Right lobe of liver (tissue), 4 donors: ENCODE results near the gene C6orf89.

Source experiments
- POLR2A ChIP-seq: fragments of 450-650 bp; IDR thresholded peaks from one replicate; pipeline ENCODE4 v1.6.1; 2017; ENCODE audit warnings: antibody characterized with exemption, mild to moderate bottlenecking
- TF ChIP-seq, protein P1 (sequence below), 4 donors: fragments of 200-600 bp in 3 of 4; fragments of 450-650 bp in 1 of 4; IDR thresholded peaks; one replicate each; pipeline versions ENCODE4 v1.5.1 to v1.8.0; 2016 to 2022; ENCODE audit warnings: antibody characterized with exemption in 4 of 4, mild to moderate bottlenecking in 2 of 4
- donor health status: DM: no; HTN: no; CAD: no.
- donor health status: DM: no; HTN: no; CAD: no.
- donor health status: DM: no; HTN: yes; CAD: no.

DNA sequence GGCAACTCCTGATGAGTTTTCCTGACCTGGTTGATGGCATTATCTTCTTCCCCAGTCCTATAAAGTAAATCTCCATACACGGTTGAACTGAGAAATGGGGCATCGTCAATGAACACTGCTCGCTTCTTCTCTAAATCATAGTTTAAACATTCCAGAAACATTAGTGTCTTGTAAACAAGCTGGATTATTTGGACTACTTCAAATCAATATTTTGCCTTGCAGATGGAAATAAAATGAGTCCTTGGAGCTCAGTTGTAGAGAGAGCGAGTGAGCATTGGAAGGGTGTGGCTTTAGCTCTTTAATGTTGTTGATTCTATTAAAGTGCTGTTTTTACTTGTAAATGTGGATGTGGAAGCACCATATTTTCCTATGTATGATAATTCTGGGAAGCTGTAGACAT lies 18.4 kb downstream of the C6orf89 start:
- TF ChIP-seq POLR2A = no peak
- TF ChIP-seq, protein P1, sequence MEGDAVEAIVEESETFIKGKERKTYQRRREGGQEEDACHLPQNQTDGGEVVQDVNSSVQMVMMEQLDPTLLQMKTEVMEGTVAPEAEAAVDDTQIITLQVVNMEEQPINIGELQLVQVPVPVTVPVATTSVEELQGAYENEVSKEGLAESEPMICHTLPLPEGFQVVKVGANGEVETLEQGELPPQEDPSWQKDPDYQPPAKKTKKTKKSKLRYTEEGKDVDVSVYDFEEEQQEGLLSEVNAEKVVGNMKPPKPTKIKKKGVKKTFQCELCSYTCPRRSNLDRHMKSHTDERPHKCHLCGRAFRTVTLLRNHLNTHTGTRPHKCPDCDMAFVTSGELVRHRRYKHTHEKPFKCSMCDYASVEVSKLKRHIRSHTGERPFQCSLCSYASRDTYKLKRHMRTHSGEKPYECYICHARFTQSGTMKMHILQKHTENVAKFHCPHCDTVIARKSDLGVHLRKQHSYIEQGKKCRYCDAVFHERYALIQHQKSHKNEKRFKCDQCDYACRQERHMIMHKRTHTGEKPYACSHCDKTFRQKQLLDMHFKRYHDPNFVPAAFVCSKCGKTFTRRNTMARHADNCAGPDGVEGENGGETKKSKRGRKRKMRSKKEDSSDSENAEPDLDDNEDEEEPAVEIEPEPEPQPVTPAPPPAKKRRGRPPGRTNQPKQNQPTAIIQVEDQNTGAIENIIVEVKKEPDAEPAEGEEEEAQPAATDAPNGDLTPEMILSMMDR (IDR thresholded peaks at IDR 0.05) = no peak
